ENCODE results near the gene PLCD3.

PLCD3 gene

GRCh38 chr17:45132320-45132571, at the start of gene PLCD3:
TSS of gene PLCD3 (minus strand) at chr17:45132515. CDS start at chr17:45132410, 105 bp downstream.
- no peak for DNase-seq (ENCODE audit: low read depth)

- DNase-seq (ENCODE audit: low read depth): no peak
Observed at GRCh38 chr17:45177563-45177962, 45.2 kb upstream of the PLCD3 start.

- DNase-seq (ENCODE audit: low read depth): no peak
Observed at GRCh38 chr17:45175759-45176115, 43.4 kb upstream of the PLCD3 start.

- peak; percentile 59 for DNase-seq (ENCODE audit: low read depth)
Observed at GRCh38 chr17:45172541-45173286, 40.4 kb upstream of the PLCD3 start.

- DNase-seq (ENCODE audit: low read depth): no peak
Observed at GRCh38 chr17:45172232-45172540, 39.9 kb upstream of the PLCD3 start.

GRCh38 chr17:45171338-45172231, 39.3 kb upstream of the PLCD3 start:
- DNase-seq (ENCODE audit: low read depth): no peak

GRCh38 chr17:45170931-45171337, 38.6 kb upstream of the PLCD3 start:
- peak; percentile 91 for DNase-seq (ENCODE audit: low read depth)

- DNase-seq (ENCODE audit: low read depth): no peak
Observed at GRCh38 chr17:45170280-45170930, 38.1 kb upstream of the PLCD3 start.

GRCh38 chr17:45168991-45169752, 36.9 kb upstream of the PLCD3 start:
- no peak for DNase-seq (ENCODE audit: low read depth)

GRCh38 chr17:45164734-45165269, 32.5 kb upstream of the PLCD3 start:
- DNase-seq (ENCODE audit: low read depth): no peak

GRCh38 chr17:45162025-45162687, 29.8 kb upstream of the PLCD3 start:
- no peak for DNase-seq (ENCODE audit: low read depth)

- DNase-seq (ENCODE audit: low read depth): peak; percentile 99
Observed at GRCh38 chr17:45161288-45162024, 29.1 kb upstream of the PLCD3 start, which contains the start of gene HEXIM2. TSS of gene HEXIM2 (plus strand) at chr17:45161875. CDS start at chr17:45162794, 919 bp downstream.

GRCh38 chr17:45160447-45161287, 28.4 kb upstream of the PLCD3 start:
- DNase-seq (ENCODE audit: low read depth): no peak

GRCh38 chr17:45156242-45156641, 23.9 kb upstream of the PLCD3 start:
- no peak for DNase-seq (ENCODE audit: low read depth)

GRCh38 chr17:45155483-45155882, 23.2 kb upstream of the PLCD3 start:
- DNase-seq (ENCODE audit: low read depth): no peak

GRCh38 chr17:45155029-45155428, 22.7 kb upstream of the PLCD3 start:
- no peak for DNase-seq (ENCODE audit: low read depth)

- no peak for DNase-seq (ENCODE audit: low read depth)
Observed at GRCh38 chr17:45150911-45151809, 18.8 kb upstream of the PLCD3 start.

Data from fibroblast of the conjunctiva (primary cell).